ENCODE results near the gene MEF2A. TPM values are rescaled to one million over a fixed set of nuclear protein-coding genes. Genes with fewer than 3 reads are reported as not detected.

The MEF2A gene
- total and polyA plus RNA-seq, 2 donors, result 27.4 to 32.4 TPM

- no peak overlapping the region for H3K4me3 ChIP-seq (ENCODE audit: low read length in 2 of 2)
- H3K27me3 ChIP-seq (ENCODE audit: control insufficient read depth in 2 of 2, insufficient read depth in 1 of 2, low read length in 1 of 2), result no peaks in the 10 kb centered on the region
- 92% methylated on average over 1 of the region's 1 CpG for WGBS
- H3K27ac ChIP-seq (ENCODE audit: low read depth in 1 of 2, low read length in 1 of 2), result no peak overlapping the region
- H3K36me3 ChIP-seq (ENCODE audit: control insufficient read depth in 2 of 2, insufficient read depth in 2 of 2, low read length in 1 of 2), result peaks cover 9 to 34% of the 10 kb centered on the region in 2 donors
- H3K4me1 ChIP-seq (ENCODE audit: control insufficient read depth in 2 of 2, insufficient read depth in 2 of 2, low read length in 2 of 2), result no peaks in the 10 kb centered on the region
- no peak for DNase-seq (ENCODE audit: low read depth in 6 of 9, low spot score in 9 of 9)
- H3K9me3 ChIP-seq (ENCODE audit: control insufficient read depth in 2 of 2, insufficient read depth in 1 of 2, low read length in 1 of 2), result no peaks in the 10 kb centered on the region
These were observed 116.7 kb downstream of the MEF2A start for GRCh38 chr15:99682455-99682854.

- Histone ChIP-seq H3K4me3 (ENCODE audit: low read length in 2 of 2) (no peak overlapping the region), H3K9me3 (ENCODE audit: control insufficient read depth in 2 of 2, insufficient read depth in 1 of 2, low read length in 1 of 2) (no peaks in the 10 kb centered on the region), H3K4me1 (ENCODE audit: control insufficient read depth in 2 of 2, insufficient read depth in 2 of 2, low read length in 2 of 2) (no peaks in the 10 kb centered on the region), H3K27me3 (ENCODE audit: control insufficient read depth in 2 of 2, insufficient read depth in 1 of 2, low read length in 1 of 2) (no peaks in the 10 kb centered on the region), H3K36me3 (ENCODE audit: control insufficient read depth in 2 of 2, insufficient read depth in 2 of 2, low read length in 1 of 2) (peaks cover 9 to 35% of the 10 kb centered on the region in 2 donors), H3K27ac (ENCODE audit: low read depth in 1 of 2, low read length in 1 of 2) (no peak overlapping the region)
- WGBS, result 72% methylated on average over 9 of the region's 9 CpGs
- peak in 1 of 9 donors; percentile 29 for DNase-seq (ENCODE audit: low read depth in 6 of 9, low spot score in 9 of 9)
These were observed 117.4 kb downstream of the MEF2A start for GRCh38 chr15:99683000-99683670.

- H3K4me3 ChIP-seq (ENCODE audit: low read length in 2 of 2), result no peak overlapping the region
- no peaks in the 10 kb centered on the region for H3K4me1 ChIP-seq (ENCODE audit: control insufficient read depth in 2 of 2, insufficient read depth in 2 of 2, low read length in 2 of 2)
- no peak overlapping the region for H3K27ac ChIP-seq (ENCODE audit: low read depth in 1 of 2, low read length in 1 of 2)
- WGBS, result 97% methylated on average over 1 of the region's 1 CpG
- H3K9me3 ChIP-seq (ENCODE audit: control insufficient read depth in 2 of 2, insufficient read depth in 1 of 2, low read length in 1 of 2), result no peaks in the 10 kb centered on the region
- H3K27me3 ChIP-seq (ENCODE audit: control insufficient read depth in 2 of 2, insufficient read depth in 1 of 2, low read length in 1 of 2), result no peaks in the 10 kb centered on the region
- no peak for DNase-seq (ENCODE audit: low read depth in 6 of 9, low spot score in 9 of 9)
- peaks cover 4 to 40% of the 10 kb centered on the region in 2 donors for H3K36me3 ChIP-seq (ENCODE audit: control insufficient read depth in 2 of 2, insufficient read depth in 2 of 2, low read length in 1 of 2)
These were observed 120.5 kb downstream of the MEF2A start for GRCh38 chr15:99686290-99686689.

- no peaks in the 10 kb centered on the region for H3K9me3 ChIP-seq (ENCODE audit: control insufficient read depth in 2 of 2, insufficient read depth in 1 of 2, low read length in 1 of 2)
- no peaks in the 10 kb centered on the region for H3K4me1 ChIP-seq (ENCODE audit: control insufficient read depth in 2 of 2, insufficient read depth in 2 of 2, low read length in 2 of 2)
- no peak overlapping the region for H3K4me3 ChIP-seq (ENCODE audit: low read length in 2 of 2)
- DNase-seq (ENCODE audit: low read depth in 6 of 9, low spot score in 9 of 9), result no peak
- H3K27ac ChIP-seq (ENCODE audit: low read depth in 1 of 2, low read length in 1 of 2), result no peak overlapping the region
- H3K27me3 ChIP-seq (ENCODE audit: control insufficient read depth in 2 of 2, insufficient read depth in 1 of 2, low read length in 1 of 2), result no peaks in the 10 kb centered on the region
- WGBS, result 96% methylated on average over 3 of the region's 3 CpGs
- peaks cover 10 to 46% of the 10 kb centered on the region in 2 donors for H3K36me3 ChIP-seq (ENCODE audit: control insufficient read depth in 2 of 2, insufficient read depth in 2 of 2, low read length in 1 of 2)
These were observed 127.0 kb downstream of the MEF2A start for GRCh38 chr15:99692825-99693224.

GRCh38 chr15:99696096-99696495 is 130.3 kb downstream of the MEF2A start:
- no peaks in the 10 kb centered on the region for H3K9me3 ChIP-seq (ENCODE audit: control insufficient read depth in 2 of 2, insufficient read depth in 1 of 2, low read length in 1 of 2)
- no peak overlapping the region for H3K4me3 ChIP-seq (ENCODE audit: low read length in 2 of 2)
- no peaks in the 10 kb centered on the region for H3K27me3 ChIP-seq (ENCODE audit: control insufficient read depth in 2 of 2, insufficient read depth in 1 of 2, low read length in 1 of 2)
- peaks cover 10 to 29% of the 10 kb centered on the region in 2 donors for H3K36me3 ChIP-seq (ENCODE audit: control insufficient read depth in 2 of 2, insufficient read depth in 2 of 2, low read length in 1 of 2)
- 96% methylated on average over 2 of the region's 2 CpGs for WGBS
- H3K27ac ChIP-seq (ENCODE audit: low read depth in 1 of 2, low read length in 1 of 2), result no peak overlapping the region
- no peak for DNase-seq (ENCODE audit: low read depth in 6 of 9, low spot score in 9 of 9)
- H3K4me1 ChIP-seq (ENCODE audit: control insufficient read depth in 2 of 2, insufficient read depth in 2 of 2, low read length in 2 of 2), result no peaks in the 10 kb centered on the region

GRCh38 chr15:99702895-99703602 is 137.3 kb downstream of the MEF2A start:
- 47% methylated on average over 4 of the region's 4 CpGs for WGBS
- DNase-seq (ENCODE audit: low read depth in 6 of 9, low spot score in 9 of 9), result peak in 1 of 9 donors; percentile 45
- H3K9me3 ChIP-seq (ENCODE audit: control insufficient read depth in 2 of 2, insufficient read depth in 1 of 2, low read length in 1 of 2), result no peaks in the 10 kb centered on the region

GRCh38 chr15:99703603-99704443 is 138.0 kb downstream of the MEF2A start:
- peak overlapping the region in 1 of 2 donors; percentile 71 for H3K27ac ChIP-seq (ENCODE audit: low read depth in 1 of 2, low read length in 1 of 2)
- H3K4me3 ChIP-seq (ENCODE audit: low read length in 2 of 2), result no peak overlapping the region
- H3K27me3 ChIP-seq (ENCODE audit: control insufficient read depth in 2 of 2, insufficient read depth in 1 of 2, low read length in 1 of 2), result no peaks in the 10 kb centered on the region
- DNase-seq (ENCODE audit: low read depth in 6 of 9, low spot score in 9 of 9), result peak in 3 of 9 donors; percentile 21 to 69 (median 46)
- peaks cover 0 to 6% of the 10 kb centered on the region in 2 donors for H3K36me3 ChIP-seq (ENCODE audit: control insufficient read depth in 2 of 2, insufficient read depth in 2 of 2, low read length in 1 of 2)
- 48% methylated on average over 7 of the region's 7 CpGs for WGBS
- H3K9me3 ChIP-seq (ENCODE audit: control insufficient read depth in 2 of 2, insufficient read depth in 1 of 2, low read length in 1 of 2), result no peaks in the 10 kb centered on the region
- H3K4me1 ChIP-seq (ENCODE audit: control insufficient read depth in 2 of 2, insufficient read depth in 2 of 2, low read length in 2 of 2), result peaks cover 15 to 33% of the 10 kb centered on the region in 2 donors

More at GRCh38 chr15:99702895-99703602, 137.3 kb downstream of the MEF2A start:
- Histone ChIP-seq H3K4me1 (ENCODE audit: control insufficient read depth in 2 of 2, insufficient read depth in 2 of 2, low read length in 2 of 2) (peaks cover 15 to 26% of the 10 kb centered on the region in 2 donors), H3K27ac (ENCODE audit: low read depth in 1 of 2, low read length in 1 of 2) (peak overlapping the region; percentile 54 to 55), H3K27me3 (ENCODE audit: control insufficient read depth in 2 of 2, insufficient read depth in 1 of 2, low read length in 1 of 2) (no peaks in the 10 kb centered on the region), H3K4me3 (ENCODE audit: low read length in 2 of 2) (no peak overlapping the region), H3K36me3 (ENCODE audit: control insufficient read depth in 2 of 2, insufficient read depth in 2 of 2, low read length in 1 of 2) (peaks cover 0 to 2% of the 10 kb centered on the region in 2 donors)

- Histone ChIP-seq H3K27ac (ENCODE audit: low read depth in 1 of 2, low read length in 1 of 2) (no peak overlapping the region), H3K9me3 (ENCODE audit: control insufficient read depth in 2 of 2, insufficient read depth in 1 of 2, low read length in 1 of 2) (no peaks in the 10 kb centered on the region), H3K27me3 (ENCODE audit: control insufficient read depth in 2 of 2, insufficient read depth in 1 of 2, low read length in 1 of 2) (no peaks in the 10 kb centered on the region), H3K4me1 (ENCODE audit: control insufficient read depth in 2 of 2, insufficient read depth in 2 of 2, low read length in 2 of 2) (peaks cover 15 to 36% of the 10 kb centered on the region in 2 donors), H3K4me3 (ENCODE audit: low read length in 2 of 2) (no peak overlapping the region), H3K36me3 (ENCODE audit: control insufficient read depth in 2 of 2, insufficient read depth in 2 of 2, low read length in 1 of 2) (peaks cover 0 to 12% of the 10 kb centered on the region in 2 donors)
- WGBS, result 32% methylated on average over 3 of the region's 3 CpGs
- peak; percentile 65 to 96 (median 90) for DNase-seq (ENCODE audit: low read depth in 6 of 9, low spot score in 9 of 9)
These were observed 138.7 kb downstream of the MEF2A start for GRCh38 chr15:99704444-99704838.

Data from thymus (tissue), 11 donors.